Endothelial cell of umbilical vein (primary cell): ENCODE data around the gene FLT3LG. TPM values are rescaled to one million over a fixed set of nuclear protein-coding genes. Genes with fewer than 3 reads are reported as not detected.

Experiments used
- BruUV-seq: library from RNA; stranded (reverse); fragments of 400-500 nt; replicated peaks from 2 replicates; lab custom pipeline; 2021; lab: Mats Ljungman, UMichigan
- CTCF ChIA-PET: fragments of 300-600, 350-600 bp; sonication (Branson Sonifier 250); formaldehyde crosslinking; loops from one replicate; lab custom pipeline; 2021; ENCODE audit warnings: antibody characterized with exemption, inconsistent platforms; lab: Charles Lee
- POLR2A ChIA-PET: fragments of 300-600, 350-600 bp; sonication (Branson Sonifier 250); formaldehyde crosslinking; loops from one replicate; lab custom pipeline; 2021; ENCODE audit warnings: antibody characterized with exemption, inconsistent platforms; lab: Charles Lee
- DNase-seq: peaks from one replicate; pipeline ENCODE4 v3.0.0-alpha.2; 2011; ENCODE audit warnings: low read depth, low spot score
- FAIRE-seq: peaks from 2 replicates; lab custom pipeline; 2011; peaks lifted over from hg19 to GRCh38; lab: Jason Lieb, UNC
- H2AFZ ChIP-seq: 2 replicates; pipeline ENCODE4 v1.6.0; 2012; ENCODE audit warnings: low read depth, low read length, control low read depth, inconsistent platforms
- H3K27ac ChIP-seq: 2 replicates; pipeline ENCODE4 v1.5.1; 2011; ENCODE audit warnings: low read depth, mild to moderate bottlenecking, control low read depth, low read length, moderate library complexity; ENCODE audit not compliant: insufficient read depth
- H3K27me3 ChIP-seq, 2 experiments: 2 replicates each; pipeline versions ENCODE4 v1.6.0 to v1.6.1; 2011; ENCODE audit warnings: low read length in 2 of 2, mixed read lengths in 1 of 2; ENCODE audit not compliant: control insufficient read depth in 2 of 2, insufficient read depth in 2 of 2
- H3K36me3 ChIP-seq, 2 experiments: 2 replicates in 1 of 2; 3 replicates in 1 of 2; pipeline ENCODE4 v1.5.1; 2011; ENCODE audit warnings: low read length in 2 of 2, mild to moderate bottlenecking in 1 of 2, moderate library complexity in 1 of 2; ENCODE audit not compliant: control insufficient read depth in 2 of 2, insufficient read depth in 2 of 2; ENCODE audit errors: extremely low read depth in 1 of 2
- H3K4me1 ChIP-seq: 3 replicates; pipeline ENCODE4 v1.5.1; 2011; ENCODE audit warnings: mild to moderate bottlenecking, low read length; ENCODE audit not compliant: control insufficient read depth, insufficient read depth; ENCODE audit errors: extremely low read depth
- H3K4me2 ChIP-seq: 2 replicates; pipeline ENCODE4 v1.6.1; 2011; ENCODE audit warnings: low read length, control low read depth, mixed read lengths; ENCODE audit not compliant: insufficient read depth
- H3K4me3 ChIP-seq, 3 experiments: fragments of 200-600 bp in 1 of 3; sonication (generic), shearing (Covaris generic) in 1 of 3; replicated peaks in 1 of 3; 2 replicates each; pipeline ENCODE4 v1.5.1; 2011 to 2016; ENCODE audit warnings: control low read depth in 3 of 3, low read length in 3 of 3, mild to moderate bottlenecking in 2 of 3, inconsistent platforms in 1 of 3, low read depth in 1 of 3, moderate library complexity in 1 of 3; ENCODE audit not compliant: insufficient read depth in 1 of 3
- H3K79me2 ChIP-seq: 2 replicates; pipeline ENCODE4 v1.6.0; 2012; ENCODE audit warnings: low read length, inconsistent platforms; ENCODE audit not compliant: control insufficient read depth, insufficient read depth
- H3K9ac ChIP-seq: replicated peaks from 2 replicates; pipeline ENCODE3; 2011; ENCODE audit warnings: low read length, control low read depth; ENCODE audit not compliant: insufficient read depth; ENCODE audit errors: extremely low read depth
- H3K9me1 ChIP-seq: replicated peaks from 3 replicates; pipeline ENCODE4 v1.6.0; 2011; ENCODE audit warnings: mild to moderate bottlenecking, low read length; ENCODE audit not compliant: control insufficient read depth, insufficient read depth; ENCODE audit errors: extremely low read depth
- H3K9me3 ChIP-seq: replicated peaks from 2 replicates; pipeline ENCODE4 v1.5.1; 2012; ENCODE audit warnings: low read length, inconsistent platforms; ENCODE audit not compliant: control insufficient read depth, insufficient read depth
- H4K20me1 ChIP-seq: replicated peaks from 2 replicates; pipeline ENCODE3; 2011; ENCODE audit warnings: mild to moderate bottlenecking, low read length; ENCODE audit not compliant: control insufficient read depth, insufficient read depth; ENCODE audit errors: extremely low read depth
- EZH2 ChIP-seq: IDR thresholded peaks from 2 replicates; pipeline ENCODE4 v1.6.1; 2012; ENCODE audit warnings: borderline replicate concordance, low read depth, mild to moderate bottlenecking, moderate library complexity, low read length, inconsistent platforms; ENCODE audit not compliant: severe bottlenecking
- GATA2 ChIP-seq: IDR thresholded peaks from 2 replicates; pipeline ENCODE4 v1.7.0; 2011; ENCODE audit warnings: low read depth, mild to moderate bottlenecking, moderate library complexity, mixed read lengths, low read length; ENCODE audit not compliant: insufficient read length, insufficient read depth
- MAX ChIP-seq: IDR thresholded peaks from 2 replicates; pipeline ENCODE4 v1.6.1; 2011; ENCODE audit not compliant: insufficient read depth, insufficient read length
- POLR2AphosphoS5 ChIP-seq: IDR thresholded peaks from 2 replicates; pipeline ENCODE4 v1.6.1; 2012; ENCODE audit warnings: low read depth, mild to moderate bottlenecking, control low read depth, low read length, moderate library complexity; ENCODE audit not compliant: insufficient read depth
- dilution Hi-C: fragments of 300-500 bp; cut with MboI; formaldehyde crosslinking; loops from one replicate; pipeline ENCODE4 v1.15.0; 2019; ENCODE audit warnings: low sequenced_read_pairs; ENCODE audit not compliant: extremely low pct_ligation_motif_present
- intact Hi-C: fragments of 100-400 bp; cut with micrococcal nuclease; formaldehyde crosslinking; loops from one replicate; pipeline ENCODE4 v1.10.0; 2022
- polyA plus RNA-seq, 4 experiments: library from polyadenylated mRNA; depleted of rRNA in 3 of 4; stranded (reverse) in 3 of 4; unstranded in 1 of 4; fragments of >200 nt; gene quantifications; 2 replicates each; pipeline versions ENCODE4 v1.2.1 to v1.2.3, GENCODE V29; 2011 to 2012; ENCODE audit warnings: missing spikeins in 1 of 4
- total RNA-seq: library from RNA; stranded (reverse); gene quantifications from 2 replicates; pipeline ENCODE4 v1.2.3, GENCODE V29; 2021

Gene FLT3LG
- total and polyA plus RNA-seq, 2 donors (not counting 3 experiments of a cell fraction or from before 2014, with no cell fraction given), result 5.0 to 5.7 TPM

GRCh38 chr19:49491804-49492572 lies 18.0 kb downstream of the FLT3LG start:
- intact Hi-C loops, result no loop called here
- no peak overlapping the region for H3K4me2 ChIP-seq
- H3K9ac ChIP-seq, result no peak overlapping the region
- ChIA-PET CTCF (interaction anchor here (0.5 to 1.5 kb wide), 2 partner anchors 78 to 125 kb away, joined by 3 to 4 read pairs; no protein-coding TSS in a partner anchor), POLR2A (no interaction called here)
- H3K4me3 ChIP-seq, result no peak overlapping the region
- DNase-seq (no peak), FAIRE-seq (no peak)
- H3K27me3 ChIP-seq, result no peaks in the 10 kb centered on the region
- BruUV-seq, result no TSS peak
- no peak overlapping the region for H2AFZ ChIP-seq
- H3K9me1 ChIP-seq, result no peaks in the 10 kb centered on the region
- TF ChIP-seq EZH2 (no peak), GATA2 (no peak), POLR2AphosphoS5 (no peak), MAX (no peak)
- H3K79me2 ChIP-seq, result peaks cover 47% of the 10 kb centered on the region
- peaks cover 5% of the 10 kb centered on the region for H4K20me1 ChIP-seq
- dilution Hi-C loops, result no loop called here
- no peaks in the 10 kb centered on the region for H3K9me3 ChIP-seq
- H3K4me1 ChIP-seq, result peaks cover 12% of the 10 kb centered on the region
- peaks cover 28 to 34% of the 10 kb centered on the region in 2 experiments for H3K36me3 ChIP-seq
- no peak overlapping the region for H3K27ac ChIP-seq
